SK-N-SH treated with all-trans-retinoic acid at 6 μM for 48 hours (cell line): ENCODE data around the gene DENND2A.

Experiments used
- GLIS3 ChIP-seq: fragments of 250-450 bp; sonication (Bioruptor Pico); IDR thresholded peaks from 2 replicates; pipeline ENCODE4 v1.5.0; 2020; ENCODE audit warnings: mild to moderate bottlenecking, moderate library complexity
- PPARA ChIP-seq: fragments of 250-450 bp; sonication (Bioruptor Pico); IDR thresholded peaks from 2 replicates; pipeline ENCODE4 v1.5.0; 2020; ENCODE audit warnings: mild to moderate bottlenecking, borderline replicate concordance
- ZC3H10 ChIP-seq: fragments of 250-450 bp; sonication (Bioruptor Pico); IDR thresholded peaks from 2 replicates; pipeline ENCODE4 v1.5.1; 2021; ENCODE audit warnings: mild to moderate bottlenecking, moderate library complexity
- ZFP30 ChIP-seq: fragments of 450-650 bp; formaldehyde crosslinking; IDR thresholded peaks from 2 replicates; pipeline ENCODE4 v1.5.0; 2022; ENCODE audit warnings: mild to moderate bottlenecking, moderate library complexity

DNA sequence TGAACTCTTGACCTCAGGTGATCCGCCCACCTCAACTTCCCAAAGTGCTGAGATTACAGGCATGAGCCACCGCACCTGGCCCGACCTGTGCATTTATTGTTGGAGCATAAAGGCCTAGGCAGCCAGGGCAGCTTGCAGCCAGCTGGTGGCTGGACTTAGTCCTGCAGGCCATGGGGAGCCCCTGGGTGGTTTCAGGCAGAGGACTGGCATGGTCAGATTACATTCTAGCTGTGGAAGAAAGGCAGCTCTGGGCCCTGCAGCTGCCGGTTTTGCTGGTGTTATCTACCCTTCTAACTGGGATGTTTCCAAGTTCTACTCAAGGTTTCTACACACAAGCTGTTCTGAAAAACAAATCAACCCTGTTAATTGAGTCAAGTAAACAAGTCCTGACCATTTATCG, 138.6 kb downstream of the DENND2A start:
- TF ChIP-seq GLIS3 (CRISPR knock-in tag): no peak
- TF ChIP-seq PPARA (CRISPR knock-in tag): no peak
- no peak for TF ChIP-seq ZFP30
- TF ChIP-seq ZC3H10 (CRISPR knock-in tag): no peak
